GM12864 (cell line): Measurements from ENCODE around the gene SLC39A5.

ENCODE experiments used
- DNase-seq: peaks from one replicate; pipeline ENCODE4 v3.0.0-alpha.2; 2011; ENCODE audit warnings: low read depth
- H3K4me3 ChIP-seq: 2 replicates; pipeline ENCODE4 v1.5.1; 2011; ENCODE audit warnings: mild to moderate bottlenecking, low read depth, low read length, control low read depth
- CTCF ChIP-seq: IDR thresholded peaks from 2 replicates; pipeline ENCODE4 v1.5.1; 2011; ENCODE audit warnings: low read depth, mild to moderate bottlenecking, moderate library complexity, low read length, control low read depth, inconsistent platforms; ENCODE audit errors: missing control alignments

The SLC39A5 gene

GRCh38 chr12:56223571-56224101, 6.2 kb upstream of the SLC39A5 start:
- peak overlapping the region; percentile 60 for H3K4me3 ChIP-seq
- no peak for DNase-seq
- no peak for TF ChIP-seq CTCF

- H3K4me3 ChIP-seq, result peak within 1 kb of the TSS; percentile 60
- peak; percentile 66 for TF ChIP-seq CTCF
- peak; percentile 88 for DNase-seq
Observed at GRCh38 chr12:56224102-56224701, 5.6 kb upstream of the SLC39A5 start, which contains the start of gene NABP2. TSS of gene NABP2 (plus strand) at chr12:56224342. CDS start at chr12:56224857, 515 bp downstream.

GRCh38 chr12:56224954-56225353, 4.9 kb upstream of the SLC39A5 start:
- no peak for DNase-seq
- TF ChIP-seq CTCF, result no peak
- peak overlapping the region; percentile 60 for H3K4me3 ChIP-seq

GRCh38 chr12:56229082-56229481, 769 bp upstream of the SLC39A5 start:
- H3K4me3 ChIP-seq, result no peak overlapping the region
- no peak for TF ChIP-seq CTCF
- DNase-seq, result no peak

GRCh38 chr12:56230432-56231183, 757 bp downstream of the SLC39A5 start:
- no peak for DNase-seq
- no peak for TF ChIP-seq CTCF
- H3K4me3 ChIP-seq, result no peak overlapping the region

GRCh38 chr12:56231184-56231582, 1.3 kb downstream of the SLC39A5 start:
- TF ChIP-seq CTCF, result no peak
- no peak for DNase-seq
- no peak overlapping the region for H3K4me3 ChIP-seq
